Caco-2 (cell line): ENCODE data around the gene GIPC2. TPM values are rescaled to one million over a fixed set of nuclear protein-coding genes. Genes with fewer than 3 reads are reported as not detected.

ENCODE experiments used
- BruUV-seq: library from RNA; stranded (reverse); fragments of 400-500 nt; replicated peaks from 2 replicates; lab custom pipeline; 2021; lab: Mats Ljungman, UMichigan
- CTCF ChIA-PET: fragments of 300-600 bp; sonication (Branson Sonifier 250); formaldehyde crosslinking; loops from one replicate; lab custom pipeline; 2022; ENCODE audit warnings: antibody characterized with exemption; lab: Charles Lee
- POLR2A ChIA-PET: fragments of 300-600 bp; sonication (Branson Sonifier 250); formaldehyde crosslinking; loops from one replicate; lab custom pipeline; 2022; ENCODE audit warnings: antibody characterized with exemption; lab: Charles Lee
- DNase-seq, 2 experiments: peaks; one replicate each; pipeline versions ENCODE4 v3.0.0 to v3.0.0-alpha.2; 2020 to 2022
- H3K27me3 ChIP-seq: replicated peaks from 2 replicates; pipeline ENCODE4 v1.6.0; 2011; ENCODE audit warnings: low read length; ENCODE audit not compliant: control insufficient read depth, insufficient read depth
- H3K36me3 ChIP-seq: 2 replicates; pipeline ENCODE4 v1.5.1; 2011; ENCODE audit warnings: low read length; ENCODE audit not compliant: control insufficient read depth, insufficient read depth
- H3K4me1 ChIP-seq: fragments of 250-450 bp; sonication (Bioruptor Pico); 2 replicates; pipeline ENCODE4 v1.5.1; 2020; ENCODE audit warnings: mild to moderate bottlenecking
- H3K4me3 ChIP-seq: 2 replicates; pipeline ENCODE4 v1.5.1; 2011; ENCODE audit warnings: low read depth, mild to moderate bottlenecking, control low read depth, low read length
- H3K9me3 ChIP-seq: fragments of 250-450 bp; sonication (Bioruptor Pico); 2 replicates; pipeline ENCODE4 v1.5.1; 2020; ENCODE audit warnings: mild to moderate bottlenecking, moderate library complexity
- H3K27ac Mint-ChIP-seq: one replicate; pipeline ENCODE4 v1.8.0; 2022; ENCODE audit warnings: mixed read lengths; ENCODE audit not compliant: unreplicated experiment
- H3K27me3 Mint-ChIP-seq: one replicate; pipeline ENCODE4 v1.8.0; 2022; ENCODE audit warnings: mixed read lengths; ENCODE audit not compliant: insufficient read depth, unreplicated experiment
- H3K36me3 Mint-ChIP-seq: one replicate; pipeline ENCODE4 v1.8.0; 2022; ENCODE audit warnings: mild to moderate bottlenecking, mixed read lengths; ENCODE audit not compliant: insufficient read depth, unreplicated experiment
- H3K4me1 Mint-ChIP-seq: one replicate; pipeline ENCODE4 v1.8.0; 2022; ENCODE audit warnings: low read depth, mixed read lengths; ENCODE audit not compliant: unreplicated experiment
- H3K4me3 Mint-ChIP-seq: one replicate; pipeline ENCODE4 v1.8.0; 2022; ENCODE audit warnings: mild to moderate bottlenecking, moderate library complexity, mixed read lengths; ENCODE audit not compliant: unreplicated experiment
- H3K9me3 Mint-ChIP-seq: one replicate; pipeline ENCODE4 v1.8.0; 2022; ENCODE audit warnings: mixed read lengths; ENCODE audit not compliant: unreplicated experiment
- intact Hi-C: fragments of 100-400 bp; cut with micrococcal nuclease; formaldehyde crosslinking; loops from one replicate; pipeline ENCODE4 v1.10.0; 2022; ENCODE audit not compliant: unreplicated experiment
- total RNA-seq: library from RNA; stranded (reverse); gene quantifications from 2 replicates; pipeline ENCODE4 v1.2.3, GENCODE V29; 2022
- TF ChIP-seq, protein P1 (sequence below), 2 experiments: fragments of 200-600 bp in 1 of 2; IDR thresholded peaks; 1 replicate in 1 of 2; 2 replicates in 1 of 2; pipeline versions ENCODE4 v1.5.1 to v1.8.0; 2011 to 2022; ENCODE audit warnings: antibody characterized with exemption in 1 of 2, control low read depth in 1 of 2, inconsistent platforms in 1 of 2, low read depth in 1 of 2, low read length in 1 of 2, mild to moderate bottlenecking in 1 of 2, moderate library complexity in 1 of 2; ENCODE audit not compliant: insufficient read depth in 1 of 2, severe bottlenecking in 1 of 2, unreplicated experiment in 1 of 2

GIPC2 gene
- total RNA-seq, 1 experiment from 2014 or later = 4.4 TPM

GRCh38 chr1:78143673-78144072, 97.9 kb downstream of the GIPC2 start:
- POLR2A ChIA-PET = no interaction called here
- CTCF ChIA-PET = no interaction called here
- Mint-ChIP-seq H3K27me3 (no peaks in the 10 kb centered on the region), H3K36me3 (no peaks in the 10 kb centered on the region), H3K27ac (no peak overlapping the region), H3K9me3 (no peaks in the 10 kb centered on the region), H3K4me1 (no peaks in the 10 kb centered on the region), H3K4me3 (no peak overlapping the region)
- Histone ChIP-seq H3K4me3 (no peak overlapping the region), H3K27me3 (no peaks in the 10 kb centered on the region), H3K36me3 (no peaks in the 10 kb centered on the region), H3K9me3 (no peaks in the 10 kb centered on the region), H3K4me1 (no peaks in the 10 kb centered on the region)
- no TSS peak for BruUV-seq
- DNase-seq = no peak
- TF ChIP-seq, protein P1, sequence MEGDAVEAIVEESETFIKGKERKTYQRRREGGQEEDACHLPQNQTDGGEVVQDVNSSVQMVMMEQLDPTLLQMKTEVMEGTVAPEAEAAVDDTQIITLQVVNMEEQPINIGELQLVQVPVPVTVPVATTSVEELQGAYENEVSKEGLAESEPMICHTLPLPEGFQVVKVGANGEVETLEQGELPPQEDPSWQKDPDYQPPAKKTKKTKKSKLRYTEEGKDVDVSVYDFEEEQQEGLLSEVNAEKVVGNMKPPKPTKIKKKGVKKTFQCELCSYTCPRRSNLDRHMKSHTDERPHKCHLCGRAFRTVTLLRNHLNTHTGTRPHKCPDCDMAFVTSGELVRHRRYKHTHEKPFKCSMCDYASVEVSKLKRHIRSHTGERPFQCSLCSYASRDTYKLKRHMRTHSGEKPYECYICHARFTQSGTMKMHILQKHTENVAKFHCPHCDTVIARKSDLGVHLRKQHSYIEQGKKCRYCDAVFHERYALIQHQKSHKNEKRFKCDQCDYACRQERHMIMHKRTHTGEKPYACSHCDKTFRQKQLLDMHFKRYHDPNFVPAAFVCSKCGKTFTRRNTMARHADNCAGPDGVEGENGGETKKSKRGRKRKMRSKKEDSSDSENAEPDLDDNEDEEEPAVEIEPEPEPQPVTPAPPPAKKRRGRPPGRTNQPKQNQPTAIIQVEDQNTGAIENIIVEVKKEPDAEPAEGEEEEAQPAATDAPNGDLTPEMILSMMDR (IDR thresholded peaks at IDR 0.05; ENCODE audit: insufficient read depth in 1 of 2, low read depth in 1 of 2, low read length in 1 of 2, severe bottlenecking in 1 of 2, unreplicated experiment in 1 of 2) = no peak
- intact Hi-C loops = loop anchor here (10.0 kb wide), 1 partner anchor 181 kb away; no protein-coding TSS in a partner anchor

- no peaks in the 10 kb centered on the region for H3K27me3 Mint-ChIP-seq
- Histone ChIP-seq H3K4me1 (no peaks in the 10 kb centered on the region), H3K9me3 (no peaks in the 10 kb centered on the region), H3K4me3 (no peak overlapping the region), H3K36me3 (no peaks in the 10 kb centered on the region), H3K27me3 (no peaks in the 10 kb centered on the region)
- ChIA-PET POLR2A (interaction anchor here (0.5 kb wide), 1 partner anchor 166 kb away, joined by 3 read pairs; the partner anchor contains the start of gene FUBP1), CTCF (interaction anchor here (1.2 kb wide), 1 partner anchor 208 kb away, joined by 4 read pairs; no protein-coding TSS in a partner anchor)
- no peaks in the 10 kb centered on the region for H3K36me3 Mint-ChIP-seq
- BruUV-seq = no TSS peak
- no peak overlapping the region for H3K27ac Mint-ChIP-seq
- no peaks in the 10 kb centered on the region for H3K4me1 Mint-ChIP-seq
- peak; percentile 35 to 57 for DNase-seq
- H3K9me3 Mint-ChIP-seq = no peaks in the 10 kb centered on the region
- intact Hi-C loops = loop anchor here (1.0 to 10.0 kb wide), 4 partner anchors 92 to 532 kb away; no protein-coding TSS in a partner anchor
- TF ChIP-seq, protein P1 (IDR thresholded peaks at IDR 0.05; ENCODE audit: insufficient read depth in 1 of 2, low read depth in 1 of 2, low read length in 1 of 2, severe bottlenecking in 1 of 2, unreplicated experiment in 1 of 2) = peak; percentile 64 to 69
- H3K4me3 Mint-ChIP-seq = no peak overlapping the region
Measured at GRCh38 chr1:78145105-78145580, 99.4 kb downstream of the GIPC2 start.

DNA sequence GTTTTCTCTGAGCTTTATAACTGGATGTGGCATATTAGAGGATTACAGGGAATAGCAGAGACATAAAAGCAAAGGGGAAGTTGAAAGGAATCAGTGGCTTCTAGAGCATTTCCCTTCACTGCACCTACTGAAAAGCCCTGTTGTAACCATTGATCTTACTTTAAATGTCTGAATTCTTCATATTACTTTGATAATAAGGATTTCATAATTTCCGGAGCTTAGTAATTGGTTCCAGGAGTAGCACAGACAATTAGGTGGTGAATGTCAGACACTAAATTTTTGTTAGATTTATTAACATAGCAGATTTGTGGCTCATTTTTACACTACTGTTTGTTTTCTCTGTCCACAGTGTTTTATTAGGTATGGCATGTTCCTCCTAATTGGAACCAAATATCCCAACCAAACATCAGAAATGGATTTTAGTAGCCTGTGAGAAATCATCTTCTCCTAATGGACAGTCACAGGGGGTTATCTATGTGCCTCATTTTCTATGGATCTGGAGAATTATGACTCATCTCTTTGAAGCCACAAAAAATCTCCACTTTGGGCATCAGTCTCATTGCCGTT, 100.5 kb downstream of the GIPC2 start:
- H3K9me3 Mint-ChIP-seq = no peaks in the 10 kb centered on the region
- H3K4me3 Mint-ChIP-seq = no peak overlapping the region
- ChIA-PET CTCF (interaction anchor here (1.2 kb wide), 1 partner anchor 207 kb away, joined by 4 read pairs; no protein-coding TSS in a partner anchor), POLR2A (no interaction called here)
- no TSS peak for BruUV-seq
- Histone ChIP-seq H3K27me3 (no peaks in the 10 kb centered on the region), H3K4me3 (no peak overlapping the region), H3K36me3 (no peaks in the 10 kb centered on the region), H3K9me3 (no peaks in the 10 kb centered on the region), H3K4me1 (no peaks in the 10 kb centered on the region)
- TF ChIP-seq, protein P1 (IDR thresholded peaks at IDR 0.05; ENCODE audit: insufficient read depth in 1 of 2, low read depth in 1 of 2, low read length in 1 of 2, severe bottlenecking in 1 of 2, unreplicated experiment in 1 of 2) = no peak
- H3K27ac Mint-ChIP-seq = no peak overlapping the region
- no peaks in the 10 kb centered on the region for H3K27me3 Mint-ChIP-seq
- DNase-seq = no peak
- intact Hi-C loops = loop anchor here (5.0 to 10.0 kb wide), 2 partner anchors 179 to 531 kb away; no protein-coding TSS in a partner anchor
- H3K36me3 Mint-ChIP-seq = no peaks in the 10 kb centered on the region
- H3K4me1 Mint-ChIP-seq = no peaks in the 10 kb centered on the region
